ENCODE data around the gene TEX2. TPM values are rescaled to one million over a fixed set of nuclear protein-coding genes. Genes with fewer than 3 reads are reported as not detected.

The TEX2 gene
- total RNA-seq, 1 donor from 2014 or later, result 11.6 TPM

- no peak overlapping the region for H3K4me3 ChIP-seq (ENCODE audit: low read depth, low read length)
- no peak for DNase-seq (ENCODE audit: low read depth)
- TF ChIP-seq CTCF (conservative IDR thresholded peaks at IDR 0.05; ENCODE audit: low read depth, low read length), result no peak
These were observed 12.7 kb downstream of the TEX2 start for GRCh38 chr17:64250233-64250835.

- no peak for DNase-seq (ENCODE audit: low read depth)
- H3K4me3 ChIP-seq (ENCODE audit: low read depth, low read length), result no peak overlapping the region
- no peak for TF ChIP-seq CTCF (conservative IDR thresholded peaks at IDR 0.05; ENCODE audit: low read depth, low read length)
These were observed 15.2 kb downstream of the TEX2 start for GRCh38 chr17:64247836-64248235.

- no peak for TF ChIP-seq CTCF (conservative IDR thresholded peaks at IDR 0.05; ENCODE audit: low read depth, low read length)
- no peak overlapping the region for H3K4me3 ChIP-seq (ENCODE audit: low read depth, low read length)
- no peak for DNase-seq (ENCODE audit: low read depth)
These were observed 17.6 kb downstream of the TEX2 start for GRCh38 chr17:64245218-64246145.

- no peak overlapping the region for H3K4me3 ChIP-seq (ENCODE audit: low read depth, low read length)
- DNase-seq (ENCODE audit: low read depth), result no peak
- TF ChIP-seq CTCF (conservative IDR thresholded peaks at IDR 0.05; ENCODE audit: low read depth, low read length), result no peak
These were observed 18.9 kb downstream of the TEX2 start for GRCh38 chr17:64244165-64244564.

- DNase-seq (ENCODE audit: low read depth), result no peak
- TF ChIP-seq CTCF (conservative IDR thresholded peaks at IDR 0.05; ENCODE audit: low read depth, low read length), result no peak
- no peak overlapping the region for H3K4me3 ChIP-seq (ENCODE audit: low read depth, low read length)
These were observed 19.7 kb downstream of the TEX2 start for GRCh38 chr17:64243340-64243739.

- no peak for TF ChIP-seq CTCF (conservative IDR thresholded peaks at IDR 0.05; ENCODE audit: low read depth, low read length)
- H3K4me3 ChIP-seq (ENCODE audit: low read depth, low read length), result no peak overlapping the region
- no peak for DNase-seq (ENCODE audit: low read depth)
These were observed 20.4 kb downstream of the TEX2 start for GRCh38 chr17:64242633-64243032.
